ENCODE results near the gene CLEC16A. TPM values are rescaled to one million over a fixed set of nuclear protein-coding genes. Genes with fewer than 3 reads are reported as not detected.

The CLEC16A gene
- total and polyA plus RNA-seq, 9 of the 15 experiments (the other 6 are each of a cell fraction or from before 2014, with no cell fraction given), result 1.00 to 22.3 (median 10.0) TPM

- H3K36me3 ChIP-seq (ENCODE audit: control insufficient read depth, insufficient read depth, low read length), result peaks cover 17% of the 10 kb centered on the region
- H3K27ac ChIP-seq (ENCODE audit: extremely low read depth, low read depth, low read length), result no peak overlapping the region
- no TSS peak for BruUV-seq (replicated peaks)
- ATAC-seq (no peak), FAIRE-seq (no peak), DNase-seq (ENCODE audit: extremely low read depth in 1 of 4, low spot score in 3 of 4) (no peak)
- peaks cover 17 to 26% of the 10 kb centered on the region in 2 experiments; a peak in 4 of 5 replicates for H3K4me1 ChIP-seq (replicated peaks in 1 of 2; ENCODE audit: control insufficient read depth in 2 of 2, insufficient read depth in 2 of 2, low read length in 2 of 2)
- no peak overlapping the region for H3K4me3 ChIP-seq
- no peaks in the 10 kb centered on the region for H3K79me2 ChIP-seq (ENCODE audit: control insufficient read depth, insufficient read depth, low read length)
- no peaks in the 10 kb centered on the region; a peak in 1 of 5 replicates for H3K27me3 ChIP-seq (ENCODE audit: control insufficient read depth in 2 of 2, insufficient read depth in 2 of 2, low read length in 2 of 2)
- peak overlapping the region in 1 of 2 experiments; percentile 65; a peak in 2 of 4 replicates for H3K9ac ChIP-seq (ENCODE audit: insufficient read depth in 1 of 2, low read depth in 2 of 2, low read length in 2 of 2)
- no peaks in the 10 kb centered on the region for H3K9me1 ChIP-seq (ENCODE audit: control insufficient read depth, insufficient read depth, low read length)
- intact Hi-C loops (cut with micrococcal nuclease) (no loop called here), in situ Hi-C loops (cut with MboI) (no loop called here)
- ChIA-PET POLR2A (interaction anchor here (1.3 kb wide), 1 partner anchor 11 kb away, joined by 5 read pairs; no protein-coding TSS in a partner anchor), CTCF (ENCODE audit: low intra/inter-chr PET ratio) (no interaction called here)
- no peak overlapping the region for H3K4me2 ChIP-seq (ENCODE audit: insufficient read depth, low read length)
- TF ChIP-seq ZBTB12 (CRISPR knock-in tag; IDR thresholded peaks at IDR 0.05) (no peak), THAP12 (CRISPR knock-in tag; IDR thresholded peaks at IDR 0.05) (no peak), FUS (optimal IDR thresholded peaks at IDR 0.05; ENCODE audit: low read depth, low read length) (no peak), HMG20B (CRISPR knock-in tag; IDR thresholded peaks at IDR 0.05) (no peak)
- no peaks in the 10 kb centered on the region for H3K9me3 ChIP-seq (replicated peaks; ENCODE audit: control insufficient read depth, insufficient read depth, low read depth, low read length)
- WGBS (ENCODE audit: insufficient coverage, low coverage, missing lambda C conversion rate), result 68% methylated on average over 6 of the region's 7 CpGs
- H2AFZ ChIP-seq (ENCODE audit: low read depth, low read length), result no peak overlapping the region
- H4K20me1 ChIP-seq (replicated peaks; ENCODE audit: control insufficient read depth, insufficient read depth, low read length), result no peaks in the 10 kb centered on the region
These were observed 225.8 kb downstream of the CLEC16A start for GRCh38 chr16:11170201-11170600.

Measured in K562 (cell line).